Embryonic facial prominence (tissue), 1 donor: ENCODE data around the gene ZBTB42.

ENCODE experiments used
- DNase-seq: peaks from one replicate; pipeline ENCODE4 v3.0.0-alpha.2; 2016; ENCODE audit errors: extremely low spot score

The ZBTB42 gene

DNA sequence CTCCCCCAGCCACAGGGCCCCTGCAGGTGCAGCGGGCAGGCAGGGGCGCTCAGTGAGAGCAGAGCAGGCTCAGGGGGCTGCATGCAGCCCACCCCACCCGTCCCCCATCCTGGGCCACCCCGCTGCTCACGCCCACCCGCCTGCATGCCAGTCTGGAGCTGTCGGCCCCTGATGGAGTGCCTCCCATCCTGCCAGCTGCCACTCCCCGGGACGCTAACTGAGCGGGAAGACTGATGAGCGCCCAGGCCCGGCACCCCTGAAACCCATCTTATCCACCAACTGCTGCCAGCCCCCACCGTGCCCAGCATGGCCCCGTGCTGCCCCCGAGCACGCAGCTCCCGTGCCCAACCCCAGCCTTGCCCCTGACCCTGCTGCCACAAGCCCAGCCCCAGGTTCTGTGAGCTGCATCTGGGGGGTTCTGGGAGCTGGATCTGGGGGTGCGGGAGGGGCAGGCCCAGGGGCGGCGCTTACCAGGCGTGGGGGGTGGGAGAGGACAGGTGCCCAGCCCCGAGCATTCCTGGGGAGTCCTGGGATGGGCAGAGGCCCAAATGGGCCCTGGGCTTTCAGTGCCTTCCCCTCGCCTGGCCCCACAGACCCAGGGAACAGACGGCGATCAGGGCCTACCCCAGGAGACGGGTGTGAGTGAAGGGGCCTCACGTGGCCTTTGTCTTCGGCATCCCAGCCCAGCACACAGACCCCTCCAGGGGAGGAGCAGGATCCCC is 18.7 kb upstream of the ZBTB42 start:
- no peak for DNase-seq

DNA sequence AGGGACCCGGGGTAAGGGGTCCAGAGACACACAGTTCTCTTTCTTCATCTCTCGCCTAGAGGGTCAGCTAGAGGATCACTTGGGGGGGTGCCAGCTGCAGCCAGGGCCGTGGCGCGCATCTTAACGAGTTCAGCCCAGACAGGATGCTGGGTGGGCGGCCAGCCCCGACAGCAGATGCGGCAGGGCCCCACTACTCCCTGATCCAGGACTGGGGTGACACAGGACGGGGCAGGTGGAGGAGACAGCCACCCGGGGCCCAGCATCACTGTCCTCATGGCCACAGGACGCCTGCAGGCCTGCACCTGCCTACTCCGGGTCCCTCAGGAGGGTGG is 18.1 kb upstream of the ZBTB42 start:
- no peak for DNase-seq

DNA sequence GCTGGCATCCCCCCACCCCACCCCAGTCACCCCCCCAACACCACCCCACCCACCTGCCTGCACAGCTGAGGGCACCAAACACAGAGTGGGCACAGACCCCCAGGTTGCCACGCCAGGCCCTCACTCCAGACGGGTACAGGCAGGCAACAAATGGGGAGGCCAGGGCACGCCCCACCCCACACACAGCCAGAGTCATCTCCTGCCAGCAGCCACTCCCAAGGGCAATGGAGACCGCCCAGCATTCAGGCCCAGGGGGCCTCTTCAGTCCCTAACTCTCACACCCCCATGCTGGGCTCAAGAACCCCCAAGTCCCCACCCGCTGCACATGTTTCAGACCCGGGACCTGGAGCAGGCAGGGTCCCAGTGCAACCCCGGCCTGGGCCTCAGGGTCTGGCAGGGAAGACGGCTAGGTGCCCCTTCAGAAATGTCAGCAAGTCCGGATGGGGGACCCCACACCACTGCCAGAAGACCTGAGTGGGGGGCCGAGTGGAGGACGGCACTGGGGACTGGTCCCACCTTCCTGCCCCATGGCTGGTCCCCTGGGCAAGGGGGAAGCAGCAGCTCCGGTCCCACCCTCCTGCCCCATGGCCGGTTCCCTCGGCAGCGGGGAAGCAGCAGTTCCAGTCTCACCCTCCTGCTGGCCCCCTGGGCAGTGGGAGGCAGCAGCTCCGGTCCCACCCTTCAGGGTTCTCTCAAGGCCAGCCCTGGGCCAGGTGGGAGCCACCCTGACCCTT is 17.2 kb upstream of the ZBTB42 start:
- DNase-seq, result no peak

- no peak for DNase-seq
Observed at GRCh38 chr14:104784218-104784568, 16.7 kb upstream of the ZBTB42 start.

GRCh38 chr14:104784846-104785707 is 15.8 kb upstream of the ZBTB42 start:
- no peak for DNase-seq

GRCh38 chr14:104785708-104786080 is 15.2 kb upstream of the ZBTB42 start:
- no peak for DNase-seq

- no peak for DNase-seq
Observed at GRCh38 chr14:104786091-104786586, 14.8 kb upstream of the ZBTB42 start.

DNA sequence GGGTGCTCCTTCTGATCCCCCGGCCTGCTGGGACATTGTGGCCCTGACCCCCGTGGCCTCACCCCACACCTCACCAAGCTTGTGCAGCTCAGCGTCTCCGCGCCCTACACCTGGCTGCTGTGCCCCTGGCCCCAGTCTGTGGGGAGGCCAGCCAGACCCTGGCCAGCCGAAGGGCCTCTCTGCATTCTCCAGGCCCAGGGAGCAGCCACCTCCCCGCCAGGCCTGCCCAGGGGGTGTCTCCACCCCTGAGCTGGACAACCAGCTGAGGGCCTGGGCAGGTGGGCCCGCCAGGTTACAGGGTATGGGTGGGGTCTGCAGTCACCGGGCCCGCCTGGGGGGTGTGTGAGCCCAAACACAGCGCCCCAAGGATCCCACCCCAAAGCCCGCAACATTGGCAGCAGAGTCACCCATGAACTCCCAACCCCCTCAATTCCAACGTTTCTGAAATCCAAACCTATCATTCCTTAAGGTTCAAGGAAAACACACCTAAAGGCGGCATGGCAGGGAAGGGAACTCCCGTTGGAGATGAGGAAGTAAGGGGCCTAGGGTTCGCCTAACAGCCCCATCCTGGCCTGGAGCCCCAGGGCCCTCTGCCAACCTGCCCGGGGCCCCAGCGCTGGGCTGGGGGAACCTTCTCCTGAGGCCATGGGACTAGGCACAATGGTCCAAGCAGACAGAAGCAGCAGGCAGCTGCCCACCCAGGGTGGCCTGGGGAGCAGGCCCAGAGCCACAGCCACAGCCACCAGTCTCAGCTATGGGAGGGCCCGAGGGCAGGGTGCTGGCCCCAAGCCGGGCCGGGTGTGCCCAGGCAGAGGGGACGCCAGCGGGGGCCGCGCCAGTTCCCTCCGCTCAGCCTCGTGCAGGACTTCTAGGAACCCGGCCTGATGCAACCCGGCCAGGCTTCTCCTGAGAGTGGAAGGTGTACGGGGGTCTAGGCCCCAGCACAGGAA is 13.9 kb upstream of the ZBTB42 start:
- DNase-seq, result no peak

GRCh38 chr14:104787736-104788135 is 13.2 kb upstream of the ZBTB42 start:
- no peak for DNase-seq

DNA sequence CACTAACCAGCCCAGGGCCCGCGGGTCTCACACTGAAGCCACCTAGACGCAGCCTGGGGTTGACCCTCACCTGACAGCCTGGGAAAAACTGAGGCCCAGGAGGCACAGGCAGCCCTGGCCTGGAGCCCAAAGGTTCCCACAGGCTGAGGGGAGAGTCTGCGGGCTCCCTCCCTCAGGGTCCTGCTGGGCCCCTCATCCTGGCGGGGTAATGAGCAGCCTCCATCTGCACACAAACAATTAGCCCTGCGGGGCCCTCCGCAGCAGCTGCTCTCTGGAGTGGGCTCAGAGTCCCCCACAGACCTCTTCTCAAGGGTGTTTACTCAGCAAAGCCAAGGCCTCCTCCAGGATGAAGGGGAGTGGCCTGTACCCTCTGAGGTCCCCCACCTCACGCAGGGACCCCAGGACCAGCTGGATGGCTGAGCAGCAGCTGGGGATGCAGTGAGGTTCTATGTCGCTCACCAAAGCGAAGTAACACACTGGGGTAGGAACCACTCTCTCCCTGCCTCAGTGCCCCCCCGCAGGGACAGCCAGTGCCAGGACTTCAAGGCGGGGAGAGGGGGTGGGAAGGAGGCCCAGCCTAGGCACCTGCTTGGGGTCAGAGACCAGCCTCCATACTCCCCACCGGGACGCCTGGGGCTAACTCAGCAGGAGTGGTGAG is 12.6 kb upstream of the ZBTB42 start:
- no peak for DNase-seq

DNA sequence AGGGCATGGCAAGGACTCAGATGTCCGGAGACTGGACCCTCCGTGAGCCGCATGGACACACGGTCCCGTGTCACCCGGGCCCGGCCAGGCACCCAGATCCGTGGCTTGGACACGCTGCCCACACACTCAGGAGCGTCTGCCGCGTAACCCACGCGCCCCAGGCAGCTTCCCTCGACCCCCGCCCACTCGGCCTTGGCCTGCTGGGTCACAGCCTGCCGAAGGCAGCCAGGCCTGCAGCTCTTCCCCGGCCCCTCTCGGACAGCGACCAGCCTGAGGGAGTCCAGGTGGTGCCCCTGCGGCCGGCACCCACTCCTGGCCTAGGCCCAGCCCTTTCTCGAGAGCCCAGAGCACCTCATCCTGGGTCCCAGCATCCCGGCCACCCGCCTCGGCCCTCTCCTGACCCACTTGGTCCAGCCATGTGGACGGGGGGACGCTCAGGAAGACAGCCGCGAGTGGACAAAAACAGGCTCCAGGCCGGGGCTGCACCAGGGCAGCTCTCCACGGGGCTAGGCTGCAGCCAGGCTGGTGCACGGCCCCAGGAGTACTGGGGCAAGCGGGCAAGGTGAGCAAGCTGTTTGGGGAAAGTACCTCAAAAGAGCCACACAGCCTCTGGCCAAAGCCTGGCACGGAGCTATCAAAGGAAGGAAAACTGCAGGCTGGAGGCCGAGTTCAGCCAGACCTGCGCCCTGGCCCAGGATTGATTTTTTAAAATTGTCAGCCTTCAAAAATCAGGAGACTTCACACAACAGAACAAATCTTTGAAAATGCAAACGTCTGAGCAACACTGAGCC is 11.8 kb upstream of the ZBTB42 start:
- no peak for DNase-seq

DNA sequence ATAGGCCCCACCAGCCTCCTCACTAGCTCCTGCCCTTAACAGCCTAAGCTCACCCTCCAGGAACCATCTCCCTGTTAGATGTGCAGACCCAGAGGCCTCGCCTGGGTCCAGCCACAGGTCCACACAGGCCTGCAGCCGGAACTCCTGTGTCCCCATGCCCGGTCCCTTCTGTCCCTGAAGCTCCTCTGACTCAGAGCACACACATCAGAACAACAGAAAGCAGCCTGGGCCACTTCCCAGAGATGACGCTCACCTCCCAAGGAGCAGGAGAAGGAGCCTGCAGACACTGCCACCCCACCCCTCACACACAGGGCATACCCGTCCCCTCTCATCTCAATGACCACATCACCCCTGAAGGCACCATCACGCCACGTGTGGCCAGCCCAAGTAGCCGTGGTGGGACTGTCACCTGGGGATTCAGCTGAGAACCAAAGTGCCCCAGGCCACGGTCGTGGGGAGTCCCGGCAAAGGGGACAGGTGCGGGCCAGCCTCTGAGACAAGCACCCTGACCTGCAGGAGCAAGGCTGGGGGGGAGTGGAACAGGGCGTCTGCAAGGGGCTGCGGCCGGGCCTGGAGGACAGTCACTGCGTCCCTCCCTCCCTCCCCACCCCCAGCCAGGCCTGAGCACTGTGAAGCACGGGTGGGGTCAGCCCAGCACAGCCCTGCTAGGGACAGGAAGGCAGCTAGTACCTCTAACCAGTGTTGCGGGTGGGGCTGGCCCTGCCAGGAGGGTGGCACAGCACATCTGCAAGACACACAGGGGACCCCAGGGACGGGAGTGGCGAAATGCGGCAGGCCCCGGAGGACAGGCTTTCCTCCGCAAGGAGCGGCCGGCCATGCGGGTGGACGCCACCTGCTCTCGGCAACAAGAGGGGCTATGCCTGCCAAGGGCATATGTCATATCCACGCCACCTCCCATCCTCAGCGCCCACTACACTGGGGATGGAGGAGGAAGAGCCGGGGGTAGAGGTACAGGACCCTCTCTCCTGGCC is 10.9 kb upstream of the ZBTB42 start:
- no peak for DNase-seq

DNA sequence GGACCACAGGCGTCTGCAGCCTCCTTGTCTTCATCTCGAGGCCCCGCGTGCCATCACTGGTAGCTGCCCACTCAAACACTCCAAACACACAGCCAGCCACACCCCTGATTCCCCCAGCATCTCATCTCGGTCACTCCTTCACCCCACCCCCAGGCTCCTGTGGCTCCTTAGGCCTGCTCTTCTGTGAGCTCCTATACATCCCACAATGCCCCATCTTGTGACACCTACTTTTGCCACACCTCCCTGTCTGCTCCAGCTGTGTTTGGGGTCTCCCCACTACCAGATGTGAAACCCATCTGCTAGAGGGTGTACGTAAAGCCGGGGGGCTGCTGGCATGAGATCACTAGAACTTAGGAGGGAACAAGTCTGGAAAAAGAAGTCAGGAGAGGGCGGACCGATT is 9.5 kb upstream of the ZBTB42 start:
- DNase-seq, result no peak

DNA sequence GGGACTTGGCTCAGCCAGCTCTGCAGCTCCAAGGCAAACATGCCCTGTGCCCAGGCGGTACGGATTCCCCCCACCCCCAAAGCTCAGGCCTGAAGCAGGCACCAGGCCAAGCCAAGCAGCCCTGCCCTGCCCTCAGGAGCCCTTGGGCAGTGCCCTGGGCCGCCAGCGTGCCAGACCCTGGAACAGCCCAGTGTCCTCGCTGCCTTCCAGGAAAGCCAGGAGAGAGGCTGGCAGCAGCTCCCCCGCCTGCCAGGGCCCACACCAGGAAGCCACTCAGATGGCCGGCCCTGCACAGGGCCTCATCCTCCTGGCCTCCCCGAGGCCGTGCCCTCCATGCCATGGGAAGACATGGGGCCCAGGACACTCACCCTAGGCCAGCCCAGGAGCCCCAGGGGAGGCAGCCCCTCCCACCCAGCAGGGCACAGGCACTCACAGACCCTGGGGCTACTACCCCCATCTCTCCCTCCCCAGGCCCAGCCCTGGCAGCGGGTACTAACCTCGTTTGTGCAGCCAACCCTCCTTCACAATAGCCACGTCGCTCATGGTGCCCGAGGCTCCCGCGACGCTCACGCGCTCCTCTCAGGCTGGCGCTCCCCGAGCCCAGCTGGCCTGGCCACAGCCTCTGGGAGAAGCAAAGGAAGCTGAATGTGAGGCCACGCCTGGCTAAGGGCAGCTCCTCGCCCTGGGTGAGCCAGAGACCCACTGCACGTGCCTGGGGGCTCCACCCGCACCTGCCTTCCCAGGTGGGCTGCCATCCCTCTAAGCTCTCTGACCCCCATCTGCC is 8.6 kb upstream of the ZBTB42 start:
- no peak for DNase-seq

DNA sequence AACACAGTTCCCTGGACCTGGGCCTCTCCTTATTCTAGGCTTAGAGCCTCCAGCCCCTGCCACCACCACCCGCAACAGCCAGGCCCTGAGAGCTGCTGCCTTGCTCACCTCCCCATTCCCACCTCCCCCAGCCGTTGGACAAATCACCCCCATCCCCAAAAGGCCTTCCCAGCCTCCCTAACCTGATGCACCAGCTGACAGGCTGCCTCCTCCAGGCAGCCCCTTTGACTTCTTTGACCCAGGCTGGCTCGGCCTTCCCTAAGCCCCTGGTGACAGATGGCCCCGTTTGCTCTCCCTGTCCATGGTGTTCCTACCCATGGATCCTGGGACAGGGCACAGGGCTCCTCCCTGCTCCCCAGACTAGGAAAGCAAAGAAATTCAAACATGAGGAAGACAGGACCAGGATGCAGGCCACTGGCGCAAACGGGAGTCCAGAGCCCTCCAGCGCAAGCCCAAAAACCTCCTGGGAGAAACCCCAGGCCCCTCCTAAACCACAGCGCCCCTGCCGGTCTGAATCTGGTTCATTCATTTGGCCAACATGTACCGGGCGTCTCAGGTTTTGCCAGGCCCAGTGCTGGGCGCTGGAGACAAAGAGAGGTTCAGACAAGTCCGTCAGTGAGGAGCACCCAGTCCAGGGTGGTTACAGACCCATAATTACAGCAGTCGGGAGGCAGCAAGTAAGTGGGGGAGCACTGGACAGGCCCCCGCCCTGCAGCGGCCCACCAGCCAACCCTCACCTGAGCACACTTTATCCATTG is 7.8 kb upstream of the ZBTB42 start:
- DNase-seq, result no peak

DNA sequence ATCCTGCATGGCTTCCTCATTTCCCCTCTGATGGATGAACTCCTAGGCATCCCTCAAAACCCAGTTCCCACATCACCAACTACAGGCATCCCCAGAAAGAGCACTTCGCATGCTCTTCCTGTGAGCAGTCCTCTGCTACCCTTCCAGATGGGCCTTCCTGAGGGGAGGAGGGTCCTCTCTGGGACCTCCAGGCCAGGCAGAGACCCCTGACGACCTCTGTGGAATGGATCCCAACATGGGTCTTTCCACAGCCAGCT is 7.3 kb upstream of the ZBTB42 start:
- no peak for DNase-seq

DNA sequence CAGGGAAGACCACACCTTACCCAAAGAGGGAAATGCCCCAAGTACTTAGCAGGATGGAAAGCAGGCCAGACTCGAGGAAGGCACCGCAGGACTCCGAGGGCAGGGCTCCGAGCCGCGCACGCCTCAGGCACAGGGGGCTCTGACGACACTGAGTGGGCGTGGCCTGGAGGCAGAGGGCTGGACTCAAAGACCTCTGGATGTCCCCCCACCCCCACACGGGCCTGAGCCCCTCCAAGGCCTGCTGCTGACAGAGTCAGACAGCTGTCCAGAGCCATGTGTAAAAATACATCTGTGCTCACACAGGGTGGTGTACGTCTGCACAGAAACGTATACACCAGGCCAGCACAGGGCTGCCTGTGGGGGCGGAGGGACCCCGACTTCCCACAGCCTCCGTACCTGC is 6.8 kb upstream of the ZBTB42 start:
- DNase-seq, result no peak

GRCh38 chr14:104794631-104794992 is 6.3 kb upstream of the ZBTB42 start:
- no peak for DNase-seq
